Pancreas (tissue), 10 donors: ENCODE measurements around the gene LYZL2. TPM values are rescaled to one million over a fixed set of nuclear protein-coding genes. Genes with fewer than 3 reads are reported as not detected.
"Not testable (repeated sequence)": the region's sequence is repeated elsewhere in the genome, so short reads cannot be mapped to it uniquely, and the experiment has no call there.

Experiments
- ATAC-seq, 4 donors: fragments of 200-7000 bp; cut with Tn5 transposase; one replicate each; pipeline versions ENCODE4 v1.8.0 to v1.9.1; 2020; ENCODE audit warnings: mild to moderate bottlenecking in 4 of 4, moderate library complexity in 4 of 4
- DNase-seq, 6 donors: peaks; one replicate each; pipeline ENCODE4 v3.0.0-alpha.2; 2020
- FAIRE-seq: peaks from 2 replicates; lab custom pipeline; 2012; peaks lifted over from hg19 to GRCh38; lab: Jason Lieb, UNC
- H3K27ac ChIP-seq, 4 donors: fragments of 200-600 bp; sonication (generic); 1 replicate in 3 of 4; 2 replicates in 1 of 4; pipeline versions ENCODE4 v1.5.0 to v1.8.0; 2020
- H3K27me3 ChIP-seq, 4 donors: fragments of 200-600 bp; one replicate each; pipeline ENCODE4 v1.8.0; 2021
- H3K36me3 ChIP-seq, 3 donors: fragments of 200-600 bp; sonication (generic) in 1 of 3; one replicate each; pipeline versions ENCODE4 v1.5.0 to v1.8.0; 2020 to 2021
- H3K4me1 ChIP-seq, 3 donors: fragments of 200-600 bp; one replicate each; pipeline ENCODE4 v1.8.0; 2021
- H3K4me3 ChIP-seq, 4 donors: fragments of 200-600 bp; sonication (generic) in 2 of 4; one replicate each; pipeline versions ENCODE4 v1.5.0 to v1.8.0; 2020 to 2021
- H3K9me3 ChIP-seq, 4 donors: fragments of 200-600 bp; one replicate each; pipeline ENCODE4 v1.8.0; 2021
- CTCF ChIP-seq, 4 donors: fragments of 200-600 bp; sonication (generic) in 3 of 4; IDR thresholded peaks; one replicate each; pipeline versions ENCODE4 v1.5.0 to v1.8.0; 2021; ENCODE audit warnings: antibody characterized with exemption in 4 of 4
- WGBS, 2 donors: extraction: QIAGEN DNeasy Blood & Tissue Kit; methylation state at CpG; one replicate each; pipeline ENCODE4 v1.1.7; 2013; 5-methylcytosine and 5-hydroxymethylcytosine counted together
- intact Hi-C, 3 donors: fragments of 100-400 bp; cut with DNase I; formaldehyde crosslinking; loops; one replicate each; pipeline versions ENCODE4 v1.11.1 to v1.14.2; 2022
- polyA plus RNA-seq, 2 donors: library from polyadenylated mRNA; stranded (reverse); fragments of 200-250 nt; gene quantifications; one replicate each; pipeline ENCODE4 v1.2.3, GENCODE V29; 2013
- total RNA-seq, 6 donors: library from RNA; stranded (reverse); fragmentation: NEBNext Ultra II Directional in 4 of 6; extraction: Animal tissue kit (Norgen Biotek cat#: 25700) in 4 of 6; gene quantifications; one replicate each; pipeline versions ENCODE4 v1.2.1 to v1.2.4, GENCODE V29; 2021 to 2023
- donor health status: healthy with polysubstance abuse.
- donor health status: DM: no; HTN: no; CAD: no; lungs with moderate emphysema.
- donor health status: DM: no; HTN: no; CAD: no.
- donor health status: control.
- donor health status: control.
- donor health status: Bipolar disorder and iron deficiency.
- donor health status: DM: yes; HTN: yes; CAD: no.
- donor health status: DM: no; HTN: no; CAD: no.
- donor health status: DM: no; HTN: no; CAD: no.
- donor health status: DM: yes; HTN: yes; CAD: no.

LYZL2 gene
- total and polyA plus RNA-seq, 8 donors: not detected

DNA sequence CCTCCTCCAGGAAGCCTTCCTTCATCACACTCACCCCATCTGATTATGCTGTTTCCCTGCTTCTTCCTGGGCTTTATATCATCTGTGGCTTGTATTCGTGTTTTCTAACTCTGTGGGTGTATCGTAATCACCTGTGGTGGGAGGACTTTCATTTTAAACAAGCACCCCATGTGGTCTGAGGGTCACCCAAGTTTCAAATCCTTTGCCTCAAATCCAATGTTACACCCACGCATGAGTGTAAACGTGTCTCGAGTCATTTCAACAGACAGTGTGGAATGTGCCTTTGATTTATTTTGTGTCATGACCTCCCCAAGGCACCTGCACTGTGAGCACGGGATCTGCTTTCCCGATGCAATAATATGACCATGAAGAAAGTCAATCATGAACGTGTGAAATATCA lies 17.5 kb upstream of the LYZL2 start:
- DNase-seq: no peak
- Histone ChIP-seq H3K36me3 (no peaks in the 10 kb centered on the region), H3K27ac (no peak overlapping the region), H3K9me3 (no peaks in the 10 kb centered on the region), H3K4me3 (no peak overlapping the region), H3K27me3 (no peaks in the 10 kb centered on the region), H3K4me1 (no peaks in the 10 kb centered on the region)
- no peak for FAIRE-seq
- intact Hi-C loops: no loop called here
- no peak for ATAC-seq
- no peak for TF ChIP-seq CTCF (IDR thresholded peaks at IDR 0.05)
- whole genome bisulfite sequencing, 2 donors: 32 to 41% methylated on average over 8 of the region's 8 CpGs

- Histone ChIP-seq H3K9me3 (no peaks in the 10 kb centered on the region), H3K27me3 (no peaks in the 10 kb centered on the region), H3K4me1 (no peaks in the 10 kb centered on the region), H3K27ac (no peak overlapping the region), H3K4me3 (no peak overlapping the region), H3K36me3 (no peaks in the 10 kb centered on the region)
- ATAC-seq (peak in 3 of 4 donors; percentile 62 to 70 (median 65)), DNase-seq (no peak), FAIRE-seq (no peak)
- TF ChIP-seq CTCF (IDR thresholded peaks at IDR 0.05): no peak
- 3% methylated on average over 11 to 15 of the region's 15 CpGs for WGBS, 2 donors
- intact Hi-C loops: no loop called here
Measured at GRCh38 chr10:30645340-30645827, 15.8 kb upstream of the LYZL2 start.

DNA sequence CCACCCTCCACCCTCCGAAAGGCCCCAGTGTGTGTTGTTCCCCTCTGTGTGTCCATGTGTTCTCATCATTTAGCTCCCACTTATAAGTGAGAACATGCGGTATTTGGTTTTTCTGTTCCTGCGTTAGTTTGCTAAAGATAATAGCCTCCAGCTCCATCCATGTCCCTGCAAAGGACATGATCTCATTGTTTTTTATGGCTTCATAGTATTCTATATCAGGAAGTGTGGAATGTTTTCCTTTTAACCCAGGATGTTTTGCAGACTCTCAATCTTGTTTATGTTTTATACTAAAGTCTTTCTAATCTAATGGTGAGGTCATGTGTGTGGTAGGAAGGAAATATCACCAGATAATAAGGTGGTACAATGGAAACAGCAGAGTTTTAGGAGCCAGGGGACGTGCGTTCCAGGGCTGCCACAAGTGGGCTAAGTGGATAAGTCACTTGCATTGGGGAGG lies 14.9 kb upstream of the LYZL2 start:
- FAIRE-seq, intact Hi-C loops, H3K36me3 ChIP-seq, DNase-seq, ATAC-seq, H3K4me3 ChIP-seq, H3K9me3 ChIP-seq, H3K27me3 ChIP-seq, H3K27ac ChIP-seq, H3K4me1 ChIP-seq: not testable (repeated sequence)
- WGBS, 2 donors: 63 to 76% methylated on average over 5 of the region's 5 CpGs

DNA sequence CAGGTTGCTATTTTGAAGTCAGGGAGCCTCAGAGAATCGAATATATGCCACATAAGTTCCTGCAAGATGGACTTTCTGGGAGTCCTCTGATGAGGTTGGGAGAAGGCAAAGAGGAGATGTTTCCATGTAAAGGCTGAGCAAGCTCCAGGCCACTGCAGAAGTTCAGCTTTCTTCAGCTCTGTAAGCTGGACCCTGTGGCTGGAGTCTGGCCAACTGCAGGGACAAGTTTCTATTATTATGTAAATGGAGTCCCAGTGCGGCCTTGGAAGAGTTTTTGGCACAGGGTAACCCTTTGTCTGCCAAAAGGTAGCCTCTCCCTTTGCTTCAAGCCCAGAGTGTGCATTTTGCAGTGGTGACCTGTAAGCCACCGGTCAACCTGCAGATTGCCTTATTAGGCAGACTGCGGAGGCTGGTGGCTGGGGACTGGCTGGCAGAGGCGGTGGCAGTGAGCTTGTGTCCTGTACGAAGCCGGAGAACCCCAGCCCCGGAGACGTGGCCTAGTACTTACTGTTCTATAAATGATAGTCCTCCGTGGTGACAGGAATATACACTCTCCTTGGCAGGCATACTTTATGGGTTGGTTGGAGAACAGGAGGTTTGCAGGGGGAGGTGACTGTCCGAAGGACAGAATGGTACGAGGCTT lies 14.1 kb upstream of the LYZL2 start:
- H3K27me3 ChIP-seq, H3K36me3 ChIP-seq, H3K9me3 ChIP-seq, H3K4me1 ChIP-seq, FAIRE-seq, intact Hi-C loops, ATAC-seq, DNase-seq, H3K4me3 ChIP-seq, H3K27ac ChIP-seq: not testable (repeated sequence)
- WGBS, 2 donors: 59 to 63% methylated on average over 11 to 12 of the region's 12 CpGs

DNA sequence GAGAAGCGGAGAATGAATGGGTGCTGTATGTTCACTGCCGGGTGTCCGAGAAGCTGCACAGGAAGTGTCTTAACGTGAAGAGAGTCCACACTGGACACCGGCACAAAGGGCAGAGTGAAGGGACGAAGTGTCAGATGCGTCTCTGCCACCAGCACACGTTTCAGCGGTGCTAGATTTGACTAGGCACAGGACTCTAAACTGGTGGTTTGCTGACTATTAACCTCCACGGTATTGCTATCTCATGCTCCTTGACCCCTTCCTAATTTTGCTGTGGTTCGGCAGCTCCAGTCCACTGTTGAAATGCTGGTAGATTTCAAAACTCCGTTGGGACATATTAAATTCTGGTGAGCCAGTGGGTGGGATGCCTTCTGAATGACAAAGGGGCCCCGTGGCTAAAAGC lies 13.3 kb upstream of the LYZL2 start:
- intact Hi-C loops, H3K4me3 ChIP-seq, H3K36me3 ChIP-seq, H3K27ac ChIP-seq, H3K4me1 ChIP-seq, FAIRE-seq, H3K9me3 ChIP-seq, ATAC-seq, DNase-seq, H3K27me3 ChIP-seq: not testable (repeated sequence)
- WGBS, 2 donors: 60 to 65% methylated on average over 7 to 10 of the region's 13 CpGs

DNA sequence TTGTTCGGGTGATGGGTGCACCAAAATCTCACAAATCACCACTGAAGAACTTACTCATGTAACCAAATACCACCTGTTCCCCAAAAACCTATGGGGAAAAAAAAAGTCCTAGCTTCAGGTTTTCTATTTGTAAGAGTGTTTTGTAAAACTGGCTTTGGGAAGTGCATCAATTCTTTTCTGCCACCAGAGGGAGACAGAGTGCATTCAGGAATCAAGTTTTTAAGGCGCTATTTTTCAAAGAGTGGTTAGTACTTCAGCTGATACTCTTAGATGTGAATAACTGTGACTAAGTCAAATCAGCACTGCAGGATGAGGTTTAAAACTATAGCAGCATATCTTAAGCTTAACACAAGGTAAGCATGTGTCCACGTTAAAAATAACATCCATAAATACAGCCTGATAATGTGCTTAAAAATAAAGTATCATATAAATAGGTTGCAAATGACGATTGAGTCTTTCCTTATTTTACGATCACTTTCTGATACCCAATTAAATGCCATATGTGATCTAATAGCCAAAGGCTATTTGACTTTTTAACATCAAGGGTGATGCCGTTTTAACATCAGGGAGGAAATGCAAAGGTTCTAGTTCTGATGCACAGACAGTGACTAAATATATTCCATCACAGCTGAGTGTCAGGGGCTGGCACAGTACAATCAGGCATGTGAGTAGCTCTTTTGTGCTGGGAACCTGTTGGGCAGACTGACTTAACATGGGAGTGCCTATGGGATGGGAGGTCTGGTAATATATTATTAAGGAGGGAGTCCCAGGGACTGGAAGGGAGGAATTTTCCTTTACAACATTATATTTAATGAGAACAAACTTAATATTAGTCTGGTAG lies 10.6 kb upstream of the LYZL2 start:
- Histone ChIP-seq H3K27me3 (no peaks in the 10 kb centered on the region), H3K4me1 (no peaks in the 10 kb centered on the region), H3K36me3 (no peaks in the 10 kb centered on the region), H3K4me3 (no peak overlapping the region), H3K27ac (no peak overlapping the region), H3K9me3 (no peaks in the 10 kb centered on the region)
- FAIRE-seq (no peak), DNase-seq (no peak), ATAC-seq (peak in 2 of 4 donors; percentile 62 to 63)
- intact Hi-C loops: no loop called here
- TF ChIP-seq CTCF (IDR thresholded peaks at IDR 0.05): peak; percentile 57 to 83 (median 82)
- 36 to 48% methylated on average over 6 of the region's 6 CpGs for WGBS, 2 donors
